GM10847 (cell line): ENCODE measurements around the gene NHSL1.

Experiments
- POLR2A ChIP-seq: IDR thresholded peaks from 2 replicates; pipeline ENCODE4 v1.6.1; 2011; ENCODE audit not compliant: insufficient read length; ENCODE audit errors: extremely low read depth

Gene NHSL1

DNA sequence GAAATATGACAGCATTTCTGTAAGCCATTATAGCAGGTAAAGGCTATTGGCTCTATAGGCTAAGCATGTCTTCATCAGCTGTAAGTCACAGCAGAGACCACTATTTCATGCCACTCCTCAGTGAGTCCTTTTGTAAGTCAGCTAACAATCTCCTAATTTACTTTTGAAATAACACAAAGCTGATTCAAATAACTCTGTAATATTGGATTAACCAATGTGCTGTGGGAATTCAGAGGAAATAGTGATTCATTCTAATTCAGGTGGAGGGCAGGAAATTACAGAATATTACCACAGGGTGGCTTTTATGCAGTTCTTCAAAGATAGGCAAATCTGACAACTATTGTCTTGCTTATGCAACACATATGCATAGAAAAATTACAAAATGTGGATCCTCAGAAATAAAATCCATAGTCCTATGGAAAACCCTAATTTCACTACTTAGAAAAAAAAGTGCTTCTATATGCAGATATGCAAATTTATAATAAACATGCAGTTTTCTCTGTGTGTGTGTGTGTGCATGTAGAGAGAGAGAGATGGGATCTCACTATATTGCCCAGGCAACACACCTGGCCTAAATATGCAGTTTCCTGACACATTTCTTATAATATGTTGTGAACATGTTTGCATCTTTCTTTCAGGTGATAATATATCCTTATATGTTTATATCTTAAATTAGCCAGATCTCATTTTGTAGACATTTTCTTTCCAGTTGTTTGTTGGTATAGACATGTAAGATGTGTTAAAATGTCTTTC lies 126.4 kb downstream of the NHSL1 start:
- TF ChIP-seq POLR2A, result no peak
